Measurements from ENCODE around the gene SPOCK1.

The SPOCK1 gene

DNA sequence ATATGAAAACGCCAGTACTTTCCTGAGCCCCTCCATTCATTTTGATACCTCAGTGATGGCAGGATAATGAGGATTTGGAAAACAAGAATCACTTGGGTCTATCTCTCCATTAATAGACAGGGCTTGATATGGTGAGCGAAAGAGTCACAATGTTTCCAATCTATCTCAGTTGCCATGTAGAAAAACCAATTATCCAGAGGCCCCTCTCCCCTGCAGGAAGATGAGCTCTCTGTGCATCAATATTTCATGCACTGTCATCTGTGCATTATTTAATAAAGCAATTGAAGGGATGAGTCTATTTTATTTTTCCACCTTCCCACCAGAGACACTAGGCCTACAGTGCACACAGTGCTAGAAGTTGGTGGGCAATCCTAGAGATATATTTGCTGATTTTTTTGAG is 326.9 kb downstream of the SPOCK1 start:
- DNase-seq (ENCODE audit: extremely low spot score), result no peak
- CTCF ChIA-PET, result interaction anchor here (0.6 kb wide), 1 partner anchor 148 kb away, joined by 4 read pairs; no protein-coding TSS in a partner anchor
- TF ChIP-seq LEF1 (IDR thresholded peaks at IDR 0.05; ENCODE audit: borderline replicate concordance), result no peak
- TF ChIP-seq ARNT (IDR thresholded peaks at IDR 0.05), result no peak
- POLR2A ChIA-PET, result no interaction called here

DNA sequence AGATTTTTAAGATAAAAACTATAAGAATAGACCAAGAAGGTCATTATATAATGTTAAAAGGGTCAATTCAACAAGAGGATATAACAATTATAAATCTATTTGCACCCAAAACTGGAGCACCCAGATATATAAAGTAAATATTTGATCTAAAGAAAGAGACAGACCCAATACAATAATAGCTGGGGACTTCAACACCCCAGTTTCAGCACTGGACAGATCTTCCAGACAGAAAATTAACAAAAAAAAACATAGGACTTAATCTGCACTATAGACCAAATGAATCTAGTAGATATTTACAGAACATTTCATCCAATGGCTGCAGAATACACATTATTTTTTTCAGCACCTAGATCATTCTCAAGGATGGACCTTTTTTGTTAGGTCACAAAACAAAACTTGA is 331.9 kb downstream of the SPOCK1 start:
- ChIA-PET POLR2A (no interaction called here), CTCF (no interaction called here)
- DNase-seq (ENCODE audit: extremely low spot score), result no peak
- no peak for TF ChIP-seq FOXK2 (IDR thresholded peaks at IDR 0.05)
- TF ChIP-seq FOXM1 (IDR thresholded peaks at IDR 0.05; ENCODE audit: borderline replicate concordance), result no peak
- no peak for TF ChIP-seq BHLHE40 (IDR thresholded peaks at IDR 0.05; ENCODE audit: borderline replicate concordance)
- TF ChIP-seq, protein P1, sequence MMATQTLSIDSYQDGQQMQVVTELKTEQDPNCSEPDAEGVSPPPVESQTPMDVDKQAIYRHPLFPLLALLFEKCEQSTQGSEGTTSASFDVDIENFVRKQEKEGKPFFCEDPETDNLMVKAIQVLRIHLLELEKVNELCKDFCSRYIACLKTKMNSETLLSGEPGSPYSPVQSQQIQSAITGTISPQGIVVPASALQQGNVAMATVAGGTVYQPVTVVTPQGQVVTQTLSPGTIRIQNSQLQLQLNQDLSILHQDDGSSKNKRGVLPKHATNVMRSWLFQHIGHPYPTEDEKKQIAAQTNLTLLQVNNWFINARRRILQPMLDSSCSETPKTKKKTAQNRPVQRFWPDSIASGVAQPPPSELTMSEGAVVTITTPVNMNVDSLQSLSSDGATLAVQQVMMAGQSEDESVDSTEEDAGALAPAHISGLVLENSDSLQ (IDR thresholded peaks at IDR 0.05), result no peak
- no peak for TF ChIP-seq L3MBTL2 (conservative IDR thresholded peaks at IDR 0.05)
- TF ChIP-seq CTBP1 (IDR thresholded peaks at IDR 0.05; ENCODE audit: borderline replicate concordance), result no peak
- TF ChIP-seq ELF4 (IDR thresholded peaks at IDR 0.05), result no peak
- TF ChIP-seq NFRKB (IDR thresholded peaks at IDR 0.05), result no peak

DNA sequence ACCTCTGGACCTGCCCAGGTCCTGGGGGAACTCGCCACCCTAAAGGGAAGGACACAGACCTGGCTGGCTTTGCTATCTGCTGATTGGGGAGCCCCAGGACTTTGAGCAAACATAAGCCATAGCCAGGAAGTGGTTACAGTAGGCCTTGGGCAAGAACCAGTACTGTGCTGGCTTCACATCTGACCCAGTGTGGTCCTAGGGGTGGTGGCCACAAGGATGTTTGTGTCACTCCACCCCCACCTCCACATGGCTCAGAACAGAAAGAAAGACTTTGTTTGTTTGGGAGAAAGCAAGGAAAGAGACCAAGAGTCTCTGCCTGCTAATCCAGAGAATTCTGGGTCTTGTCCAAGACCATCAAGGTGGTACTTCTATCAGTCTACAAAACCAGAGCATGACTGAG is 334.2 kb downstream of the SPOCK1 start:
- TF ChIP-seq FOXM1 (IDR thresholded peaks at IDR 0.05; ENCODE audit: borderline replicate concordance) (no peak), SUZ12 (IDR thresholded peaks at IDR 0.05) (no peak), L3MBTL2 (conservative IDR thresholded peaks at IDR 0.05) (no peak), NFRKB (IDR thresholded peaks at IDR 0.05) (no peak), CTBP1 (IDR thresholded peaks at IDR 0.05; ENCODE audit: borderline replicate concordance) (no peak), ELF4 (IDR thresholded peaks at IDR 0.05) (no peak), BHLHE40 (IDR thresholded peaks at IDR 0.05; ENCODE audit: borderline replicate concordance) (no peak), FOXA1 (IDR thresholded peaks at IDR 0.05) (no peak), FOXK2 (IDR thresholded peaks at IDR 0.05) (no peak)
- TF ChIP-seq, protein P1 (IDR thresholded peaks at IDR 0.05), result no peak
- no peak for DNase-seq (ENCODE audit: extremely low spot score)
- CTCF ChIA-PET, result no interaction called here
- POLR2A ChIA-PET, result no interaction called here

DNA sequence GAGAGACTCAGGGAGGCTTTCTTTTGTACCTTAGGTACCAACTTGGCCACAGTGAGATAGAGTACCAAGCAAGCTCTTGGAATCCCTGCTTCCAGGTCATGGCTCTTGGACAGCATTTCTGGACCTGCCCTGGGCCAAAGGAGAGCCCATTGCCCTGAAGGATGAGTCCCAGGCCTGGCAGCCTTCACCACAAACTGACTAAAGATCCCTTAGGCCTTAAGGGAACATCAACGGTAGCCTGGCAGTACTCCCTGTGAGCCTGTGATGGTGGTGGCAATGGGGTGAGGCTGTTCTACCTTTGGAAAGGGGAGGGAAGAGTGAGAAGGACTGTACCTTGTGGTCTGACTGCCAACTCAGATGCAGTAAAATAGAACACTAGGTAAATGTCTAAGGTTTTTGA is 334.6 kb downstream of the SPOCK1 start:
- TF ChIP-seq NFRKB (IDR thresholded peaks at IDR 0.05) (no peak), FOXK2 (IDR thresholded peaks at IDR 0.05) (no peak), CTBP1 (IDR thresholded peaks at IDR 0.05; ENCODE audit: borderline replicate concordance) (no peak)
- no peak for DNase-seq (ENCODE audit: extremely low spot score)
- ChIA-PET CTCF (no interaction called here), POLR2A (no interaction called here)

DNA sequence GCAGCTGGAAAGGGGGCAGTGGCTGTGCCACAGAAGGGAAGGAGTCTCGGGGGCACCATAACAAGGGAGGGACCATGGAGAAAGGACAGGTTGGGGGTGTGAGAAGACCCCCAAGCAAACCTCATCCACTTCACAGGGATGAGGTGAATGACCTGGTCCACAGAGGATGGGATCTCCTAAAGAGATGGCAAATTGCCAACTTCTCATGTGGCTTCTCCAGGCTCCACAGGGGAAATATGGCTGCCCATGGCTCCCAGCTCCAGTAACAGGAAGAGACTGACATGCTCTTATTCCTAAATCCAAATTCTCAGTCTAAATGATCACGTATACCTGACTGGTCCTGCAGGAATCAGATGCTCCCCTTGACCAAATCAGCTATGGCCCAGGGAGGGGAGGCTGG is 340.4 kb downstream of the SPOCK1 start:
- no peak for DNase-seq (ENCODE audit: extremely low spot score)
- ChIA-PET CTCF (no interaction called here), POLR2A (no interaction called here)
- TF ChIP-seq FOXM1 (IDR thresholded peaks at IDR 0.05; ENCODE audit: borderline replicate concordance), result no peak
- TF ChIP-seq BHLHE40 (IDR thresholded peaks at IDR 0.05; ENCODE audit: borderline replicate concordance), result no peak

DNA sequence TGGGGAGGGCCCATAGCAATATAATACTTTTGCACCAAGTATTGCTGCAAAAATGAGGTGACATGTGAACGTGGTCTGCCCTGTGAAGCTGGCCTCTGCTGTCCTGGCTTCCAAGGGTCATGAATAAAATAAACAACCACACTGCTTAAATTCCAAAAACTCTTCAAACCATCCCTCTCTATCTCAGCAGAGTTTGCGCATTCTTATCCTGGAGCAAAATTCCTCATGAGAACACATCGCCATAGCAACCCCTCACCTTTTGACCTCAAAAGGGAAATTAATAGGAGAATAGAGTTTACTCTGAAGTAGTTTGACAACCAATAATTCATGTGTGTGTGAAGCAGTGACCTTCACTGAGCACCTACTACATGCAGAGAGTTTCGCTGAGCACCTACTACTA is 342.9 kb downstream of the SPOCK1 start:
- no peak for DNase-seq (ENCODE audit: extremely low spot score)
- CTCF ChIA-PET, result no interaction called here
- POLR2A ChIA-PET, result no interaction called here
- TF ChIP-seq ARNT (IDR thresholded peaks at IDR 0.05) (no peak), ELF4 (IDR thresholded peaks at IDR 0.05) (no peak), BHLHE40 (IDR thresholded peaks at IDR 0.05; ENCODE audit: borderline replicate concordance) (no peak), LEF1 (IDR thresholded peaks at IDR 0.05; ENCODE audit: borderline replicate concordance) (no peak), NFRKB (IDR thresholded peaks at IDR 0.05) (no peak), L3MBTL2 (conservative IDR thresholded peaks at IDR 0.05) (no peak), FOXM1 (IDR thresholded peaks at IDR 0.05; ENCODE audit: borderline replicate concordance) (no peak)

DNA sequence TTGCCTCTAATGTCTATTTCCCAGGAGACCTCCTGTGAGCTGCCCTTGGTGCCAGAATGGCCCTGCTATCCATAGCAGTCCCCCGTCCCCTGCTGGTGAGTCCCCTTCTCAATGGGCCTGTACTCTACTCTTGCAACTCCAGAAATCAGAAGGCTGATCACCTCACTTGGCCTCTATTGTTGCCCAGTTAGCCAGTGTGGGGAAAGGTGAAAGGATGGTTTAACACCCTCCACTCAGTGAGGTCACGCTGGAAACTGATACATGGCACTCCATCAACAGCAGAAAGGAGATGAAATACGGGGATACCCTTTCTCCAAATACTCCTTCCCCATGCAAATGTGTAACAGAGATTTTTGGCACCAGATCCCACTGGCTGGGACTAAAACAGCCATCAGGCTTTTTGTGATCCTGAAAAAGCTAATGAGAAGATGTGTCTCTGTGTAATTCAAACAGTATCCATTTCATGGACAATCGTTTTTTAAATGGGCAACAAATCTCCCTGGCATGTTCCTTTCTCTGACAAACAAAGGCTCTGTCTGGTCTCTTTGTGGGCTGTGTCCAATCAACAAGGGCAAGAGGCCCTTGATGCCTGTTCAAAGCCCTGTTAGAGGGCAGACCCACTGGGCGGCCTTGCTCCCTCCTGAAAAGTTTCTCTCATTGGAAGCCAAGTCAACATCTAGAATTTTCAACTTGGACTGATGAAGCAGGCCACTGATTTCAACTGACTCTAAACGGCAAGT is 343.7 kb downstream of the SPOCK1 start:
- no peak for DNase-seq (ENCODE audit: extremely low spot score)
- ChIA-PET POLR2A (no interaction called here), CTCF (no interaction called here)
- TF ChIP-seq NFRKB (IDR thresholded peaks at IDR 0.05), result no peak
- no peak for TF ChIP-seq BHLHE40 (IDR thresholded peaks at IDR 0.05; ENCODE audit: borderline replicate concordance)

DNA sequence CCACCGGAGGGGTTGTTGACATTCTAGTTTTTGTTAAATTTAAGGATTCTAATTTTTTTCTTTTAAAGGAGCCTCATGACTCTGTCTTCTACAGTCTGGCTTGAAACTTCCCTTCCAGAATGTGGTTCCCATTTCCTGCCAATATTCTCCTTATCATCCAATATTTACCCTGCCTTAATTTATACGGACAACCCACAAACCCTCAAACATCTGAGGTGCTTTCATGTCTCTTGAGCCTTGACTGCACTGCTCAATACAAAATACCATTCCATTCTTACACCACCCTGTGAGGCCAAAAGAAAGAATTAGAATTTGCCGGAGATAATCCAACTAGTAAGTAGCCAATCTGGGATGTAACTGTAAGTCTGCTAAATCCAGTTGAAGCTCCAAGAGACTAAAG is 346.5 kb downstream of the SPOCK1 start:
- TF ChIP-seq HDGF (IDR thresholded peaks at IDR 0.05; ENCODE audit: borderline replicate concordance), result no peak
- no peak for TF ChIP-seq FOXK2 (IDR thresholded peaks at IDR 0.05)
- no peak for TF ChIP-seq FOXA1 (IDR thresholded peaks at IDR 0.05)
- no peak for TF ChIP-seq LEF1 (IDR thresholded peaks at IDR 0.05; ENCODE audit: borderline replicate concordance)
- TF ChIP-seq SP1 (IDR thresholded peaks at IDR 0.05), result no peak
- no peak for TF ChIP-seq FOXM1 (IDR thresholded peaks at IDR 0.05; ENCODE audit: borderline replicate concordance)
- no peak for DNase-seq (ENCODE audit: extremely low spot score)
- CTCF ChIA-PET, result no interaction called here
- POLR2A ChIA-PET, result no interaction called here

Data from HEK293T (cell line).